ENCODE data around the gene POU4F3.

Gene POU4F3

GRCh38 chr5:146321571-146321970 is 17.1 kb upstream of the POU4F3 start:
- CTCF ChIA-PET, result no interaction called here
- TF ChIP-seq FOXK2 (IDR thresholded peaks at IDR 0.05) (no peak), LEF1 (IDR thresholded peaks at IDR 0.05; ENCODE audit: borderline replicate concordance) (no peak), TARDBP (IDR thresholded peaks at IDR 0.05) (no peak), SP1 (IDR thresholded peaks at IDR 0.05) (no peak), FOXM1 (IDR thresholded peaks at IDR 0.05; ENCODE audit: borderline replicate concordance) (no peak), HDGF (IDR thresholded peaks at IDR 0.05; ENCODE audit: borderline replicate concordance) (no peak), CTBP1 (IDR thresholded peaks at IDR 0.05; ENCODE audit: borderline replicate concordance) (no peak), NFRKB (IDR thresholded peaks at IDR 0.05) (no peak), ELF4 (IDR thresholded peaks at IDR 0.05) (no peak), ARNT (IDR thresholded peaks at IDR 0.05) (no peak), L3MBTL2 (conservative IDR thresholded peaks at IDR 0.05) (no peak)
- POLR2A ChIA-PET, result no interaction called here
- DNase-seq (ENCODE audit: extremely low spot score), result no peak

DNA sequence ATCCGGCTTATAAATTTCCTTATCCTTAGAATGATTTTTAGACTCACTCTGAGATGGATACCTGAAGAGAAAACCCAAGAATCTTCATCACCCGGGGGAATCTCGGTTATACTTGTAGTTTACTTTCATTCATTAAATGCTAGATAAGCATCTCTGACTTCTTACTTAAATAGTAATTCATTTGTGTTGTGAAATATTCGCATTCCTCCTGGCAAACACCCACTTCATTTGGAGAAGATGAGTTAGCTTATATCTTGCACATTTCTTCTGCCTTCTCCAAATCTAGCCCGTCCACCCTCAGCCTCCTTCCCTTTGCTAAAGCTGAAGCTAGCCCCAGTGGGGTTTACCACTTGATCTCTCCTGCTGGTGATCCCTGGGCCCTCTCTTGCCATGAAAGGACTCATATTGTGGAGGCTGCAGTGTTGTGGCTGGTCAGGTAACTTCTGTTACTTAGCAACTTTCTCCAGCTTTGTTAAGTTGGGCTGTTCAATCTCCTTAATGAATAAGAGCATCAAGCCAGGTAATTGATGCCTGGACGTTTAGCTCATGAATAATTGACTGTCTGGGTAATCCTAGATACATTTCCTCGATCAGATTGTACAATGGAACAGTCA is 11.3 kb upstream of the POU4F3 start:
- POLR2A ChIA-PET, result no interaction called here
- CTCF ChIA-PET, result interaction anchor here (0.6 to 0.7 kb wide), 2 partner anchors 87 to 106 kb away, joined by 3 to 6 read pairs; no protein-coding TSS in a partner anchor
- no peak for DNase-seq (ENCODE audit: extremely low spot score)
- TF ChIP-seq ZNF384 (IDR thresholded peaks at IDR 0.05) (no peak), FOXA1 (IDR thresholded peaks at IDR 0.05) (no peak), LEF1 (IDR thresholded peaks at IDR 0.05; ENCODE audit: borderline replicate concordance) (no peak), FOXM1 (IDR thresholded peaks at IDR 0.05; ENCODE audit: borderline replicate concordance) (no peak), HDGF (IDR thresholded peaks at IDR 0.05; ENCODE audit: borderline replicate concordance) (no peak), TARDBP (IDR thresholded peaks at IDR 0.05) (no peak), L3MBTL2 (conservative IDR thresholded peaks at IDR 0.05) (no peak), BHLHE40 (IDR thresholded peaks at IDR 0.05; ENCODE audit: borderline replicate concordance) (no peak), ARNT (IDR thresholded peaks at IDR 0.05) (no peak), SUZ12 (IDR thresholded peaks at IDR 0.05) (no peak), SP1 (IDR thresholded peaks at IDR 0.05) (no peak)
- TF ChIP-seq, protein P1, sequence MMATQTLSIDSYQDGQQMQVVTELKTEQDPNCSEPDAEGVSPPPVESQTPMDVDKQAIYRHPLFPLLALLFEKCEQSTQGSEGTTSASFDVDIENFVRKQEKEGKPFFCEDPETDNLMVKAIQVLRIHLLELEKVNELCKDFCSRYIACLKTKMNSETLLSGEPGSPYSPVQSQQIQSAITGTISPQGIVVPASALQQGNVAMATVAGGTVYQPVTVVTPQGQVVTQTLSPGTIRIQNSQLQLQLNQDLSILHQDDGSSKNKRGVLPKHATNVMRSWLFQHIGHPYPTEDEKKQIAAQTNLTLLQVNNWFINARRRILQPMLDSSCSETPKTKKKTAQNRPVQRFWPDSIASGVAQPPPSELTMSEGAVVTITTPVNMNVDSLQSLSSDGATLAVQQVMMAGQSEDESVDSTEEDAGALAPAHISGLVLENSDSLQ (IDR thresholded peaks at IDR 0.05), result no peak

DNA sequence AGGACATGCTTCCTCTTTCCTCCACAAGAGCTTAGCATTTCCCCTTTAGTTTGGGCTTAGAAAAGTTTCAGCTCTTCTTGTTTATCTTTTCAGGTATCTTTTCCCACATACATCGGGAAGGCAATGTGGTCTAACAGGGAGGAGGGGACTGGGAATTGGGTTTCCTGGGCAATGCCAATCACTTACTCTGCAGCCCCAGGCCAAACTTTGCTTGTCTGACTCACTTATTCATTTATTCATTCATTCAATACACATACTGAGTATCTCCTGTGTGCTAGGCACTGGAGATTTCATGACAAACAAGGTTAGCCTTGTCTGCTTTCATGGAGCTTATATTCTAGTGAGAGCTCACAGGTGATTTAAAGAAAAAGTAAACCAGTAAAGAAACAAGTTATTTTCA is 10.7 kb upstream of the POU4F3 start:
- CTCF ChIA-PET, result interaction anchor here (0.6 kb wide), 1 partner anchor 107 kb away, joined by 3 read pairs; no protein-coding TSS in a partner anchor
- no peak for DNase-seq (ENCODE audit: extremely low spot score)
- TF ChIP-seq FOXK2 (IDR thresholded peaks at IDR 0.05) (no peak), SP1 (IDR thresholded peaks at IDR 0.05) (no peak), BHLHE40 (IDR thresholded peaks at IDR 0.05; ENCODE audit: borderline replicate concordance) (no peak), HDGF (IDR thresholded peaks at IDR 0.05; ENCODE audit: borderline replicate concordance) (no peak), TARDBP (IDR thresholded peaks at IDR 0.05) (no peak), ELF4 (IDR thresholded peaks at IDR 0.05) (no peak), FOXM1 (IDR thresholded peaks at IDR 0.05; ENCODE audit: borderline replicate concordance) (no peak), NFRKB (IDR thresholded peaks at IDR 0.05) (no peak)
- TF ChIP-seq, protein P1 (IDR thresholded peaks at IDR 0.05), result no peak
- POLR2A ChIA-PET, result no interaction called here

DNA sequence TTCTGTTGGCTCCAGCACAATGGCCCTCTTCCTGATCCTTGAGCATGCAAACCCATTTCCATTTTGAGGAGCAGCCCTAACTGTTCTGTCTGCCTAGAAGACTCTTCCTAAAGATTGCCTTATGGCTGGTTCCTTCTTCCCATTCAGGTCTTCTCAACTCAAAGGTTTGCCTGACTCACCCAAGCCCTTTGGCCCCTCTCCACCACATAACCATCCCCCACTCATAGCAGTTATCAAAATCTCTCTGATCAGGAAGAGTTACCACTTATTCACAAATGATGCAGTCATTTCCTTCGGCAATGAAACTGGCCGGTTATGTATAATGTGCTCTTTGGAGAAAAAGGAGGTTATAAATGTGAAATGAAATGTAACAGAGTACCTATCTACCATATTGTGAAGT is 8.9 kb upstream of the POU4F3 start:
- DNase-seq (ENCODE audit: extremely low spot score), result no peak
- TF ChIP-seq NFRKB (IDR thresholded peaks at IDR 0.05) (no peak), TARDBP (IDR thresholded peaks at IDR 0.05) (no peak), FOXM1 (IDR thresholded peaks at IDR 0.05; ENCODE audit: borderline replicate concordance) (no peak), SUZ12 (IDR thresholded peaks at IDR 0.05) (no peak), LEF1 (IDR thresholded peaks at IDR 0.05; ENCODE audit: borderline replicate concordance) (no peak), HDGF (IDR thresholded peaks at IDR 0.05; ENCODE audit: borderline replicate concordance) (no peak), FOXK2 (IDR thresholded peaks at IDR 0.05) (no peak), FOXA1 (IDR thresholded peaks at IDR 0.05) (no peak), CTBP1 (IDR thresholded peaks at IDR 0.05; ENCODE audit: borderline replicate concordance) (no peak), ARNT (IDR thresholded peaks at IDR 0.05) (no peak), ZNF384 (IDR thresholded peaks at IDR 0.05) (no peak), L3MBTL2 (conservative IDR thresholded peaks at IDR 0.05) (no peak), ELF4 (IDR thresholded peaks at IDR 0.05) (no peak), SP1 (IDR thresholded peaks at IDR 0.05) (no peak), BHLHE40 (IDR thresholded peaks at IDR 0.05; ENCODE audit: borderline replicate concordance) (no peak)
- TF ChIP-seq, protein P1 (IDR thresholded peaks at IDR 0.05), result no peak
- CTCF ChIA-PET, result no interaction called here
- POLR2A ChIA-PET, result no interaction called here

DNA sequence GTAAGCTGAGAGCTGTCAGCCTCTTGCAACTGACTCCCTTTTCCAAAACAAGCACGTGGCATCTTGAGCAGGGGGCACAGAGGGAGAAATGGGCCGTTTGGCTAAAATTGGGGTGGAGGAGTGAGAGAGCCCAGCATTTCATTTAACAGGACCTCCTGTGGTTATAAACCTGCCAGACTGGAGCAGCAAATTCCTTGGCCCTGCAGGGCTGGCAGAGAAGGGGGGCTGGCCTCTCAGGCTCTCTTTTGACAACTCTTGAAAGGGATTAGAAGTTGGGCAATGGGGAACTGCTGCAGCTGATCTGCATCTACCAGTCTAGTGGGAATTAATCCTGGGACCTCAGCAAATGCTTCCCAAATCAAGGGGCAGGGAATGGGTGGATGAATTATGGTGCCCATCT is 7.2 kb upstream of the POU4F3 start:
- POLR2A ChIA-PET, result no interaction called here
- TF ChIP-seq ELF4 (IDR thresholded peaks at IDR 0.05) (no peak), SP1 (IDR thresholded peaks at IDR 0.05) (no peak)
- CTCF ChIA-PET, result interaction anchor here (1.2 kb wide), 1 partner anchor 11 kb away, joined by 3 read pairs; no protein-coding TSS in a partner anchor
- DNase-seq (ENCODE audit: extremely low spot score), result no peak

DNA sequence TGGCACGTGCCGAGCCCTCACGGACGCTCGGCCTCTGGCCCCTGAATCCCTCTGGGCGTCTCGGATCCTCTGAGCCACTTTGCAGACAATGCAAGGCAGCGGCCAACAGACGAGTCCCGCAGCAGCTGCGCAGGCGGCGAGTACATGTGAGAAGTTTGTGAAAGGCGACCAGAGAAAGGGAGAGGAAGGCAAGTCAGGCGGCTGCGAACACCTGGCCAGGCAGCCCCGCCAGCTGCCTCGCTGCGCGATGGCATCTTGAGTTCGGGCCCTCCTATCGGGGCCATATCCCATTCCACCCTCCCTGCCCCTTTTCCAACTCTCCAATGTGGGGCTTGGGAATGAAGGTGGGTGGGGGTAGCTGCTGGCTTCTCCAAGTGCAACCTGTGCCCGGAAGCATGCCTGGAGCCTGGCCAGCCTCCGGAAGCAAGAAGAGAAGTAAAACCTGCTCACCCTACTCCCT is 4.5 kb upstream of the POU4F3 start:
- TF ChIP-seq SUZ12 (IDR thresholded peaks at IDR 0.05), result no peak
- no peak for TF ChIP-seq NFRKB (IDR thresholded peaks at IDR 0.05)
- no peak for TF ChIP-seq HDGF (IDR thresholded peaks at IDR 0.05; ENCODE audit: borderline replicate concordance)
- no peak for TF ChIP-seq ELF4 (IDR thresholded peaks at IDR 0.05)
- TF ChIP-seq CTBP1 (IDR thresholded peaks at IDR 0.05; ENCODE audit: borderline replicate concordance), result no peak
- no peak for TF ChIP-seq ARNT (IDR thresholded peaks at IDR 0.05)
- TF ChIP-seq FOXA1 (IDR thresholded peaks at IDR 0.05), result no peak
- TF ChIP-seq SP1 (IDR thresholded peaks at IDR 0.05), result no peak
- TF ChIP-seq LEF1 (IDR thresholded peaks at IDR 0.05; ENCODE audit: borderline replicate concordance), result no peak
- no peak for TF ChIP-seq FOXK2 (IDR thresholded peaks at IDR 0.05)
- no peak for TF ChIP-seq TARDBP (IDR thresholded peaks at IDR 0.05)
- TF ChIP-seq, protein P1 (IDR thresholded peaks at IDR 0.05), result no peak
- no peak for TF ChIP-seq L3MBTL2 (conservative IDR thresholded peaks at IDR 0.05)
- TF ChIP-seq ZNF384 (IDR thresholded peaks at IDR 0.05), result no peak
- no peak for DNase-seq (ENCODE audit: extremely low spot score)
- ChIA-PET POLR2A (no interaction called here), CTCF (no interaction called here)

Data from HEK293T (cell line).